Esophagus squamous epithelium (tissue), 4 donors: ENCODE measurements around the gene WDFY1.

Experiments used
- CTCF ChIP-seq, 6 experiments: fragments of 450-650 bp in 4 of 6; fragments of 200-600 bp in 2 of 6; sonication (generic) in 2 of 6; IDR thresholded peaks; one replicate each; pipeline ENCODE4 v1.5.1; 2016 to 2019; ENCODE audit warnings: antibody characterized with exemption in 6 of 6, mild to moderate bottlenecking in 4 of 6, moderate library complexity in 4 of 6
- POLR2A ChIP-seq, 4 donors: fragments of 450-650 bp; IDR thresholded peaks; one replicate each; pipeline ENCODE4 v1.6.1; 2017; ENCODE audit warnings: antibody characterized with exemption in 4 of 4, mild to moderate bottlenecking in 4 of 4, moderate library complexity in 3 of 4

- no peak for TF ChIP-seq CTCF (IDR thresholded peaks at IDR 0.05)
- no peak for TF ChIP-seq POLR2A (IDR thresholded peaks at IDR 0.05)
Measured at GRCh38 chr2:223889229-223889628, 55.9 kb downstream of the WDFY1 start.
